Brain microvascular endothelial cell (primary cell): ENCODE results near the gene SLC15A2.

Source experiments
- DNase-seq: peaks from one replicate; pipeline ENCODE4 v3.0.0-alpha.2; 2020
- H3K27ac ChIP-seq: fragments of 250-450 bp; sonication (Bioruptor Pico); 2 replicates; pipeline ENCODE4 v1.5.1; 2020; ENCODE audit warnings: mild to moderate bottlenecking, moderate library complexity
- H3K27me3 ChIP-seq: fragments of 250-450 bp; sonication (Bioruptor Pico); replicated peaks from 2 replicates; pipeline ENCODE4 v1.5.1; 2020; ENCODE audit warnings: mild to moderate bottlenecking
- H3K36me3 ChIP-seq: fragments of 250-450 bp; sonication (Bioruptor Pico); replicated peaks from 2 replicates; pipeline ENCODE4 v1.5.1; 2020; ENCODE audit warnings: mild to moderate bottlenecking
- H3K4me3 ChIP-seq: 2 replicates; pipeline ENCODE4 v1.5.1; 2011; ENCODE audit warnings: low read depth, mild to moderate bottlenecking, control low read depth, low read length, moderate library complexity
- CTCF ChIP-seq: IDR thresholded peaks from 2 replicates; pipeline ENCODE4 v1.5.1; 2011; ENCODE audit warnings: low read depth, mild to moderate bottlenecking, moderate library complexity, low read length, control low read depth, inconsistent platforms; ENCODE audit errors: missing control alignments
- in situ Hi-C: cut with HindIII; loops from 2 replicates; pipeline ENCODE4 v1.10.0; 2017; ENCODE audit warnings: low sequenced_read_pairs, low pct_ligation_motif_present

The SLC15A2 gene

GRCh38 chr3:121895121-121895520 lies 920 bp downstream of the SLC15A2 start:
- no peak for TF ChIP-seq CTCF
- H3K27ac ChIP-seq = no peak overlapping the region
- in situ Hi-C loops = no loop called here
- DNase-seq = no peak
- no peak overlapping the region for H3K4me3 ChIP-seq
- no peaks in the 10 kb centered on the region for H3K27me3 ChIP-seq
- no peaks in the 10 kb centered on the region for H3K36me3 ChIP-seq

- in situ Hi-C loops = no loop called here
- no peak for TF ChIP-seq CTCF
- Histone ChIP-seq H3K27me3 (no peaks in the 10 kb centered on the region), H3K36me3 (no peaks in the 10 kb centered on the region), H3K27ac (no peak overlapping the region), H3K4me3 (no peak overlapping the region)
- DNase-seq = no peak
Observed at GRCh38 chr3:121895736-121896135, 1.5 kb downstream of the SLC15A2 start.

- Histone ChIP-seq H3K27me3 (no peaks in the 10 kb centered on the region), H3K4me3 (no peak overlapping the region), H3K27ac (no peak overlapping the region), H3K36me3 (no peaks in the 10 kb centered on the region)
- DNase-seq = no peak
- no peak for TF ChIP-seq CTCF
- in situ Hi-C loops = no loop called here
Observed at GRCh38 chr3:121896823-121897222, 2.6 kb downstream of the SLC15A2 start.

GRCh38 chr3:121897296-121897695 lies 3.1 kb downstream of the SLC15A2 start:
- no peak for TF ChIP-seq CTCF
- Histone ChIP-seq H3K27ac (no peak overlapping the region), H3K4me3 (no peak overlapping the region), H3K36me3 (no peaks in the 10 kb centered on the region), H3K27me3 (no peaks in the 10 kb centered on the region)
- no peak for DNase-seq
- in situ Hi-C loops = no loop called here

GRCh38 chr3:121913305-121913990 lies 19.2 kb downstream of the SLC15A2 start:
- DNase-seq = no peak
- Histone ChIP-seq H3K36me3 (no peaks in the 10 kb centered on the region), H3K27ac (no peak overlapping the region), H3K27me3 (no peaks in the 10 kb centered on the region), H3K4me3 (no peak overlapping the region)
- TF ChIP-seq CTCF = no peak
- in situ Hi-C loops = no loop called here
